Measurements from ENCODE around the gene TMEM50B. TPM values are rescaled to one million over a fixed set of nuclear protein-coding genes. Genes with fewer than 3 reads are reported as not detected.
"Not testable (repeated sequence)": the region's sequence is repeated elsewhere in the genome, so short reads cannot be mapped to it uniquely, and the experiment has no call there.

TMEM50B gene
- total RNA-seq, 3 donors from 2014 or later (not counting 1 experiment from before 2014, with no cell fraction given), result 34.5 to 42.1 (median 40.5) TPM

DNA sequence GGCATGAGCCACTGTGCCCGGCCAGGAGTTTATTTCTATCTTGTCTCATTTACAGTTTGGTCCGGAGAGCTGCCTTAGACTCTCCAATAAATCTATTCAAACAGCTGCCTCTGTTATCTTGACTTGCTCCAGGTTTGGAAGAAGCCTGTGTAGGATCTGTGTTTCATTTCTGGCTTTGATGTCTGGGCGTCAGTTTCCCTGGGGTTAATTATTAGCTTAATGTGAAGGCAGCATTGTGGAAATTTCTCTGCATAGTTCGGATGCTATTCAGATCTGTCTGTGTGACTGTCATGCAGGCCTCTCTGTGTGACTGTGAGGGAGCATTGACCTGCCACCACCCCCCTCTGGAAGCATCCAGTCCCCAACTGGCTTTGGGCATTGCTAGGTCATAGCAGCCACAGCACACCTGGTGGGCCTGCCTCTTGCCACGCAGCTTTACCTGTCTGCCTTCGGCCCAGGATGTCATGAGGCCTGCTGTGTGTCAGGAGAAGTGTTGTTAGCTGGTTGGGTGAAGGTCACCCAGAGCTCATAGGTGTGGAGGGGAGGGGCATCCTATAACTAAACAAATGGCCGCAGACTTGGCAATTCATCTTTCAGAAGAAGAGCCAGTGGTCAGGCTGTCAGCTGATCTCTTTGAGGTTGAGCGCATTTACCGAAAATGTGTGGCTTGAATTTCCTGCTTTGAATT, 66.8 kb downstream of the TMEM50B start:
- H3K27ac Mint-ChIP-seq, result no peak overlapping the region
- TF ChIP-seq, protein P1, sequence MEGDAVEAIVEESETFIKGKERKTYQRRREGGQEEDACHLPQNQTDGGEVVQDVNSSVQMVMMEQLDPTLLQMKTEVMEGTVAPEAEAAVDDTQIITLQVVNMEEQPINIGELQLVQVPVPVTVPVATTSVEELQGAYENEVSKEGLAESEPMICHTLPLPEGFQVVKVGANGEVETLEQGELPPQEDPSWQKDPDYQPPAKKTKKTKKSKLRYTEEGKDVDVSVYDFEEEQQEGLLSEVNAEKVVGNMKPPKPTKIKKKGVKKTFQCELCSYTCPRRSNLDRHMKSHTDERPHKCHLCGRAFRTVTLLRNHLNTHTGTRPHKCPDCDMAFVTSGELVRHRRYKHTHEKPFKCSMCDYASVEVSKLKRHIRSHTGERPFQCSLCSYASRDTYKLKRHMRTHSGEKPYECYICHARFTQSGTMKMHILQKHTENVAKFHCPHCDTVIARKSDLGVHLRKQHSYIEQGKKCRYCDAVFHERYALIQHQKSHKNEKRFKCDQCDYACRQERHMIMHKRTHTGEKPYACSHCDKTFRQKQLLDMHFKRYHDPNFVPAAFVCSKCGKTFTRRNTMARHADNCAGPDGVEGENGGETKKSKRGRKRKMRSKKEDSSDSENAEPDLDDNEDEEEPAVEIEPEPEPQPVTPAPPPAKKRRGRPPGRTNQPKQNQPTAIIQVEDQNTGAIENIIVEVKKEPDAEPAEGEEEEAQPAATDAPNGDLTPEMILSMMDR (IDR thresholded peaks at IDR 0.05), result no peak
- H3K27me3 ChIP-seq (ENCODE audit: control insufficient read depth, insufficient read depth, low read length), result peaks cover 15% of the 10 kb centered on the region
- no peak overlapping the region for H3K4me3 Mint-ChIP-seq
- no peak for ATAC-seq
- 52% methylated on average over 9 of the region's 9 CpGs for whole genome bisulfite sequencing (ENCODE audit: insufficient coverage)
- no peaks in the 10 kb centered on the region for H3K9me3 Mint-ChIP-seq
- H3K9me3 ChIP-seq (ENCODE audit: control insufficient read depth, insufficient read depth, low read length), result no peaks in the 10 kb centered on the region
- peaks cover 0 to 7% of the 10 kb centered on the region in 2 donors for H3K4me1 Mint-ChIP-seq
- no peaks in the 10 kb centered on the region for H3K36me3 Mint-ChIP-seq
- no peak overlapping the region for H3K27ac ChIP-seq (ENCODE audit: low read length)
- H3K36me3 ChIP-seq (ENCODE audit: control insufficient read depth, insufficient read depth, low read length), result no peaks in the 10 kb centered on the region
- H3K27me3 Mint-ChIP-seq (ENCODE audit: low read depth in 2 of 2), result peaks cover 67% of the 10 kb centered on the region in 2 donors
- peaks cover 11% of the 10 kb centered on the region for H3K4me1 ChIP-seq (ENCODE audit: control insufficient read depth, insufficient read depth, low read length)
- intact Hi-C loops (cut with micrococcal nuclease), result no loop called here
- DNase-seq, result no peak
- no peak overlapping the region for H3K4me3 ChIP-seq (ENCODE audit: low read length)

DNA sequence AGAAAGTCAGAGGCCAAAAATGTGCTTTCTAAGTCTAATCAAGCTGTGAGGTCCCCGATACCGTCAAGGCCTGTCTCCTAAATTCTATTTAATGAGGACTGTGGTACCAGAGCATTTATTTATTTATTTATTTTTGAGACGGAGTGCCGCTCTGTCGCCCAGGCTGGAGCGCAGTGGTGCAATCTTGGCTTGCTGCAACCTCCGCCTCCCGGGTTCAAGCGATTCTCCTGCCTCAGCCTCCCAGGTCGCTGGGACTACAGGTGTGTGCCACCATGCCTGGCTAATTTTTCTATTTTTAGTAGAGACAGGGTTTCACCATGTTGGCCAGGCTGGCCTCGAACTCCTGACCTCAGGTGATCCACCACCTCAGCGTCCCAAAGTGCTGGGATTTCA, 67.3 kb downstream of the TMEM50B start:
- H3K36me3 Mint-ChIP-seq; DNase-seq; H3K27ac ChIP-seq (ENCODE audit: low read length); H3K36me3 ChIP-seq (ENCODE audit: control insufficient read depth, insufficient read depth, low read length); H3K4me3 ChIP-seq (ENCODE audit: low read length); intact Hi-C loops (cut with micrococcal nuclease); H3K9me3 Mint-ChIP-seq; ATAC-seq; H3K27ac Mint-ChIP-seq; H3K4me3 Mint-ChIP-seq; H3K4me1 Mint-ChIP-seq; H3K9me3 ChIP-seq (ENCODE audit: control insufficient read depth, insufficient read depth, low read length): not testable (repeated sequence)
- WGBS (ENCODE audit: insufficient coverage), result 92% methylated on average over 12 of the region's 12 CpGs
- H3K27me3 ChIP-seq (ENCODE audit: control insufficient read depth, insufficient read depth, low read length), result peaks cover 18% of the 10 kb centered on the region
- H3K27me3 Mint-ChIP-seq (ENCODE audit: low read depth in 2 of 2), result peaks cover 67 to 68% of the 10 kb centered on the region in 2 donors
- H3K4me1 ChIP-seq (ENCODE audit: control insufficient read depth, insufficient read depth, low read length), result peaks cover 11% of the 10 kb centered on the region

DNA sequence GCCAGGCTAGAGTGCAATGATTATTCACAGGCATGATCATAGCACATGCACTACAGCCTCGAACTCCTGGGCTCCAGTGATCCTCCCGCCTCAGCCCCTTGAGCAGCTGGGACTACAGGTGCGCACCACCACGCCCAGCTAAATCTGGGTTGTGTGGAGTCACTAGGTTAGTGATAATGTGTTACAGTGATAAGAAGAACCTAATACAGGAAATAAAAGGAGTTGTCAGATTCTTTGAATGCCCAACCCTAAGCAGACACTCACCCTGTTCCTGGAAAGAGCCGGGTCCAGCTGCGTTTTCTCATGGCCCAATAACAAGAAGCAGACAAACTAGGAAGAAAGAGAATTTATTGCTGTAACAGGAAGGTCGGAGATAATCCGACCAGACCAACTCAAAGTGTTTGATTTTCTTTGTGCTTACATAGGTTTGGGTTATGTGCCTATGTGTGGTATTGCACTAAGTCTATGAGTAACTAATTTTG, 67.8 kb downstream of the TMEM50B start:
- no peaks in the 10 kb centered on the region for H3K36me3 Mint-ChIP-seq
- Histone ChIP-seq H3K9me3 (ENCODE audit: control insufficient read depth, insufficient read depth, low read length) (no peaks in the 10 kb centered on the region), H3K27me3 (ENCODE audit: control insufficient read depth, insufficient read depth, low read length) (peaks cover 22% of the 10 kb centered on the region), H3K4me1 (ENCODE audit: control insufficient read depth, insufficient read depth, low read length) (peaks cover 11% of the 10 kb centered on the region), H3K27ac (ENCODE audit: low read length) (no peak overlapping the region), H3K4me3 (ENCODE audit: low read length) (no peak overlapping the region), H3K36me3 (ENCODE audit: control insufficient read depth, insufficient read depth, low read length) (no peaks in the 10 kb centered on the region)
- DNase-seq, result no peak
- no peak overlapping the region for H3K27ac Mint-ChIP-seq
- TF ChIP-seq, protein P1 (IDR thresholded peaks at IDR 0.05), result no peak
- ATAC-seq, result no peak
- no peaks in the 10 kb centered on the region for H3K9me3 Mint-ChIP-seq
- intact Hi-C loops (cut with micrococcal nuclease), result no loop called here
- H3K4me1 Mint-ChIP-seq, result peaks cover under 1 to 7% of the 10 kb centered on the region in 2 donors
- peaks cover 68 to 71% of the 10 kb centered on the region in 2 donors for H3K27me3 Mint-ChIP-seq (ENCODE audit: low read depth in 2 of 2)
- no peak overlapping the region for H3K4me3 Mint-ChIP-seq
- 89% methylated on average over 8 of the region's 8 CpGs for WGBS (ENCODE audit: insufficient coverage)

DNA sequence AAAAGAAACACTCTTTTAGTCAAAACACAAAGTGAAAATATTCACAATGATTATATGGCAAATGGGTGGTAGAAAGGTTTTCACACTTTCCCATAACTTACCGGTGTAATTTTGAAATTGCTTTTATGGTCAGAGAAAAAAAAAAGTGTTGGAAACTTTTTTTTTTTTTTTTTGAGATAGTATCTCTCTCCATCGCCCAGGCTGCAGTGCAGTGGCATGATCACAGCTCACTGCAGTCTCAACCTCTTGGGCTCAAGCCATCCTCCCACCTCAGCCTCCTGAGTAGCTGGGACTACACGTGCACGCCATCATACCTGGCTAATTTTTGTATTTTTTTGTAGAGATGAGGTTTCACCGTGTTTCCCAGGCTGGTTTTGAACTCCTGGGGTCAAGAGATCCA, 73.3 kb downstream of the TMEM50B start:
- DNase-seq (no peak), ATAC-seq (peak in 2 of 3 donors; percentile 36 to 55)
- H3K4me1 ChIP-seq (ENCODE audit: control insufficient read depth, insufficient read depth, low read length), result peaks cover 32% of the 10 kb centered on the region
- H3K4me3 ChIP-seq (ENCODE audit: low read length), result no peak overlapping the region
- no peaks in the 10 kb centered on the region for H3K9me3 ChIP-seq (ENCODE audit: control insufficient read depth, insufficient read depth, low read length)
- no peaks in the 10 kb centered on the region for H3K36me3 Mint-ChIP-seq
- H3K36me3 ChIP-seq (ENCODE audit: control insufficient read depth, insufficient read depth, low read length), result no peaks in the 10 kb centered on the region
- WGBS (ENCODE audit: insufficient coverage), result 44% methylated on average over 2 of the region's 5 CpGs
- peaks cover 3 to 15% of the 10 kb centered on the region in 2 donors for H3K4me1 Mint-ChIP-seq
- H3K4me3 Mint-ChIP-seq, result no peak overlapping the region
- H3K9me3 Mint-ChIP-seq, result no peaks in the 10 kb centered on the region
- H3K27me3 ChIP-seq (ENCODE audit: control insufficient read depth, insufficient read depth, low read length), result peaks cover 55% of the 10 kb centered on the region
- no peak overlapping the region for H3K27ac ChIP-seq (ENCODE audit: low read length)
- no peak overlapping the region for H3K27ac Mint-ChIP-seq
- TF ChIP-seq, protein P1 (IDR thresholded peaks at IDR 0.05), result no peak
- intact Hi-C loops (cut with micrococcal nuclease), result no loop called here
- peaks cover 52 to 55% of the 10 kb centered on the region in 2 donors for H3K27me3 Mint-ChIP-seq (ENCODE audit: low read depth in 2 of 2)

All from natural killer cell (primary cell).